Inflammatory macrophage (primary cell): Measurements from ENCODE around the gene IGLL1.
"Not testable (repeated sequence)": the region's sequence is repeated elsewhere in the genome, so short reads cannot be mapped to it uniquely, and the experiment has no call there.

Source experiments
- DNase-seq, 2 donors: peaks; one replicate each; pipeline ENCODE4 v3.0.0-alpha.2; 2020 to 2022

Gene IGLL1

DNA sequence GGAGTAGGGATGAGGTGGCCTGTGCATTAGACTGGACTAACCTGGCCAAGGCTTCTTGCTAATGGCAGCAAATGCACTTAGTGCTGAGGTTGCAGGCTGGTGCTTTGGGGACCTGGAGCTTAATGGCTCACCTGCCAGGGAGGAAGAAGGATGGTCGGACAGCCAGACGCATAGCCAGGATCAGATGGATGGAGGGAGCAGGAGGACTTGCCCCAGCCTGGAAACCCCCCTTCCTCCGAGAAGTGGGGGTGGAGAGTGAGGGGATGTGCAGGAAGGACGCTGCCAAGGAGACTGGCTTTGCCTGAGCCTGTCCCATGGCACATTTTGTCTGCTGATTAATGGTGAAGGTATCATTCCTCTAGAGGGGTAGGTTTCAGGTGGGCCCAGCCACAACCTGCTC, 17.9 kb downstream of the IGLL1 start:
- DNase-seq: no peak

DNA sequence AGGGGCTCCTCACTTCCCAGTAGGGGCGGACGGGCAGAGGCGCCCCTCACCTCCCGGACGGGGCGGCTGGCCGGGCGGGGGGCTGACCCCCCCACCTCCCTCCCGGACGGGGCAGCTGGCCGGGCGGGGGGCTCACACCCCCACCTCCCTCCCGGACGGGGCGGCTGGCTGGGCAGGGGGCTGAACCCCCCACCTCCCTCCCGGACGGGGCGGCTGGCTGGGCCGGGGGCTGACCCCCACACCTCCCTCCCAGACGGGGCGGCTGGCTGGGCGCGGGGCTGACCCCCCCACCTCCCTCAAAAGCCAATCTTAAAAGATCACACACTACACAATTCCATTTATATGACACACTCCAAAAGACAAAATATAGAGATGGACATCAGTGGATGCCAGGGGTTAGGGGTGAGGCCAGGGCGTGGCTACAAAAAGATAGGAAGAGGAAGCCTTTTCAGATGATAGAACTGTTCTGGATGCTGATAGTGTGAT, 19.0 kb downstream of the IGLL1 start:
- DNase-seq: not testable (repeated sequence)

DNA sequence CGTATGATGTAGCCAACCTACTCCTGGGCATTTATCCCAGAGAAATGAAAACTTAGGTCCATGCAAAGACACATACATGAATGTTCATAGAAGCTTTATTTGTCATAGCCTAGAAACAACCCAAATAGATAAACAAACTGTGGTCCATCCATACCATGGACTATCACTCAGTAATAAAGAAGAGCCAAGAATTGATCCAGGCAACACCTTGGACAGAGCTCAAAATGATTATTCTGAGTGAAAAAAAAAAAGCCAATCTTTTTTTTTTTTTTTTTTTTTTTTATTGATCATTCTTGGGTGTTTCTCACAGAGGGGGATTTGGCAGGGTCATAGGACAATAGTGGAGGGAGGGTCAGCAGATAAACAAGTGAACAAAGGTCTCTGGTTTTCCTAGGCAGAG, 19.9 kb downstream of the IGLL1 start:
- DNase-seq: not testable (repeated sequence)

DNA sequence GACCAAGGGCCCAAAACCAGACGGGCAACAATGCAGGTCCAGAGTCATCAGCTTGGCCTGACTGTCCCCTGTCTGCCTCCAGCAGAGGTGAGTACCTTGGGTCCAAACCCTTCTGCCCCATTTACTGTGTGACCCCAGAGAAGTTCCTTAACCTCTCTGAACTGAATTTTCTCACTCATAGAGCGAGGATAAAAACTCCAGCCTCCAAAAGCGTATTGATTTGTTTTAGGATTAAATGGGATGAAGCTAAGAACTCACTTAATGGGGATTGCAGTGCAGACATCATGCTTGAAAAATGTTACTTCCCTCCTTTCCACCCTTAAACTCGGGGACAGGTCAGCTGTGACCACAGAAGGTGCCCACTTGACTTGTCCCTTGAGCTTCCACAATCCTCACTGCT, 22.6 kb downstream of the IGLL1 start:
- DNase-seq: no peak

DNA sequence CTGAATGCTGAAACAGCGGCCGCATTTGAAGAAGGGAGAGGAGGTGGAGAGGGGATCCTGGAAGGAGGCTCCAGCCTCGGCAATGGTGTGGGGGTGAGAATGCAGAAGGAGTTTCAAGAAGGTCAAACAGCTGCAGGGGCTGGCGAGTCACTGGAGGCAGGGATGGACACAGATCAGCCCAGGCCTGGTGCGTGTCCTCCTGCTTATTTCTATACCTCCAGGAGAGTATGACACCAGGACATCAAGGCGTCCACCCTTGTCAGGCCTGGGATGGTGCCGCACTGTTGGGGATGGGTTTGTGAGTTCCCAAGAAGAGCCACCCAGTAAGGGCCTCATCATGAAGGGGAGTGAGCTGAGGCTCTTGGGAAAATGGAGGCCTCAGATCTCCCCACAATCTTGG, 23.1 kb downstream of the IGLL1 start:
- DNase-seq: no peak

DNA sequence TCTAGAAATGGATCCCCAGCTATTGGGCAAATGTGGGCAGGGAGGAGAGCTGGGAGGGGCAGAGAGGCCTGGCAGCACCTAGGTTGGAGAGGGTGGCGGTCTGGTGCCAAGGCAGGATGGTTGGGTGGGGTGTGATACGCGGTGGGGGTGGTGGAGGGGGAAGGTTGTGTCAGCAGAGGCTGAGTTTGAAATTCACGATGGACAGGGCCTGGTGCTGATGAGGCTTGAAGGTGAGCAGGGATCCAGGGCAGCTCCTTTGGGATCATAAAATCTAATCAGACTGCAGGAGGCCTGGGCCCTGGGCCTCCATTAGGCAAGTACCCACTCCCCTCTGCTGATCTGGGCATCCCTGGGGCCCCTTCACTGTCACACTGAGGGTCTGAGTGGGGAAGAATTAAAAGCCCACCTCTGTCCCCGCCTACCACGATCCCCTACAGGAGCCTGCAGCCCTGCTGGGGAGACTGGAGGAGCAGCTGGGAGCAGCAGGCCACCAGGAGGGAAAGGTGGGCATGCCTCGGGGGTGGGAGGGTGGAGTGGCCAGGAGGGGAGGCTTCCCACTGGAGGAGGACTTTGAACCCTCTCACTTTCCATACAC, 24.0 kb downstream of the IGLL1 start:
- DNase-seq: no peak

DNA sequence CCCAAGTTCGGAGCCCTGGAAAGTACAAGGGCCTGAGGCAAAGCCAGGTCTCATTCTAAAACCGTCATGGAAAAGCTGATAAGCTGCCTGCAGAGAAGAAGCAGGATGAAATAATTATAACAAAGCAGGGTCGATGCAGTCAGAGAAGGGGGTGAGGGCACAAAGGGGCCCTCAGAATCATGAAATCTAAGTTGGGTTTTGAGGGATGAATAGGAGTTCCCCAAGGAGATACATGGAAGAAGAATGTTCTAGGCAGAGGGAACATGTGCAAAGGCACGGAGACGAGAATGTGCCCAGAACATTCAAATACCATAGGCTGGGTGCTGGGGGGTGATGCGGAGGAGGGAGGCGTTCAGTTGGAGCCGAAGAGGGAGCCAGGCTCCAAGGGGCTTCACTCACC, 25.0 kb downstream of the IGLL1 start:
- no peak for DNase-seq

DNA sequence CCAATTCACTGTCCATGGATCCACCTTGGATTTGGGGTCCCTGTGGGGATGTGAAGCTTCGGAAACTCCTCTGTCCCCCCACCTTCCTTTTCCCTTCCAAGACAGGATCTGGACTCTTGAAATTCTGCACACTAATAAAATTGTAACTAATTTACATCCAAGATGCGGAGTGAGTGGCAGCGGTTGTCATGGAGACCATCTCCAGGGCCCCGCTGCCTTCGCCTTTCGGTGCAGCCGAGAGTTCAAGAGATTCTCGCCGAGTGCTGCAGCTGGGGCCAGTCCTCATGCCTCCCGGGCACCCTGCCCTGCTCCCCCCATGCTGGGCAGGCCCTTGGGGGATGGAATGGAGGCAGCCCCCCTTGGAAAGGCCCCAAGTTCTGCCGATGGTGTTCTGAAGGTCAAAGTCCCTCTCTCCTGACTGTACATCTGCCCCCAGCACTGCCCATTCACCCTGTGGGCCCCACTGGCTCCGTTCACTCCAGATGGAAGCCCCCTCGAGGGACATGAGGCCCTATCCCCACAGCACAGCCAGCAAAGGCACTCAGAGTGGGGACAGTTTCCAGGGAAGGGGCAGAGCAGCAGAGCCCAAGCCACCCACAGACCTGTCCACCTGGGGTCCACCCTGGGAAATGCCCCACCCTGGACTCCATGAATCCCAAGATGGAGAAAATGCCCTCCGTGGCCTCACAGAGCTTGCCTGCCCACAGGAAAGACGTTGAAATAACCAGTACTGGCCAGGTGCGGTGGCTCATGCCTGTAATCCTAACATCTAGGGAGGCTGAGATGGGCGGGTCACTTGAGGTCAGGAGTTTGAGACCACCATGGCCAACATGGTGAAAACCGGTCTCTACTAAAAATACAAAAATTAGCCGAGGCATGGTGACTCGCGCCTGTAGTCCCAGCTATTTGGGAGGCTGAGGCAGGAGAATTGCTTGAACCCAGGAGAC, 25.9 kb downstream of the IGLL1 start:
- DNase-seq: no peak

DNA sequence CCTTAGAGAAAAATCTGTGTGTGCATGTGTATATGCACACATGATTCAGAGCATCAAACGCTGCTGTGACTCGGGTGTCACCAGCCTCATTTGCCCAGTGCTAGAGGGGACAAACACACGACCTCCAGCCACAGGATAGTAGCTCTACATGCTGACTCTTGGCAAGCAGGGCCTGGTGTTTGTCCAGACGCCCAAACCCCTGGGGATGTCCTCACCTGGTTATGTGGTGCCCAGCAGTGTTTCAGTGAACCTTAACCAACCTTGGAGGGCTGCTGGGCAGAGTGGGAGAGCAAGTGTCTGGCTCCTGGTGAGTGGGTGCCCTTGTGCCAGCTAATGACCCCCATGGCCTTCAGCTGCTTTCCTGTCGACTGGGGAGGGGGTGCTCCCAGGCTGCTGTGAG, 26.7 kb downstream of the IGLL1 start:
- no peak for DNase-seq

DNA sequence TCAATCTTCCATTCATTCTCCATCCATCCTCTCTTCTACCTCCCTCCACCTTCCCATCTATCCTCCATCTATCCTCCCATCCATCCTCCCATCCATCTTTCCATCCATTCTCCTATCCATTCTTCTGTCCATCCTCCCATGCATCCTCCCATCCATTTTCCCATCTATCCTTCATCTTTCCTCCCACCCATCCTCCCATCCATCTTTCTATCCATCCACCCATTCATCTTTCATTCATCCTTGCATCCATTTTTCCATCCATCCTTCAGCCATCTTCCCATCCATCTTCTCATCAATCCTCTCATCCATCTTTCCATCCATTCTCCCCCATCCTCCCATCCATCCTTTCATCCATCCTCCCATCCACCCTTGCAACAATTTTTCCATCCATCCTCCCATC, 27.5 kb downstream of the IGLL1 start:
- no peak for DNase-seq

DNA sequence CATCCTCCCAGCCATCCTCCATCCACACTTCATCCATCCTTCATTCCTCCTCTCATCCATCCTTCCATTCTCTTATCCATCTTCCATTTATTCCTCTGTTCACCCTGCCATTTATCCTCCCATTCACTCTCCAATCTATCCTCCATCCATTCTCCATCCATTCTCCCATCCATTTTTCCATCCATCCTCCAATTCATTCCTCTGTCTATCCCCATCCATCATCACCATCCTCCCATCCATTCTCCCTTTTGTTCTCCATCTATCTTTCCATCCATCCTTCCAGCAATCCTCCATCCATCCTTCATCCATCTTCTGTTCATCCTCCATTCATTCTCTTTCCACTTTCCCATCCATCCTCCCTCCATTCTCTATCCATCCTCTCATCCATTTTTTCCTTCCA, 28.7 kb downstream of the IGLL1 start:
- DNase-seq: no peak

DNA sequence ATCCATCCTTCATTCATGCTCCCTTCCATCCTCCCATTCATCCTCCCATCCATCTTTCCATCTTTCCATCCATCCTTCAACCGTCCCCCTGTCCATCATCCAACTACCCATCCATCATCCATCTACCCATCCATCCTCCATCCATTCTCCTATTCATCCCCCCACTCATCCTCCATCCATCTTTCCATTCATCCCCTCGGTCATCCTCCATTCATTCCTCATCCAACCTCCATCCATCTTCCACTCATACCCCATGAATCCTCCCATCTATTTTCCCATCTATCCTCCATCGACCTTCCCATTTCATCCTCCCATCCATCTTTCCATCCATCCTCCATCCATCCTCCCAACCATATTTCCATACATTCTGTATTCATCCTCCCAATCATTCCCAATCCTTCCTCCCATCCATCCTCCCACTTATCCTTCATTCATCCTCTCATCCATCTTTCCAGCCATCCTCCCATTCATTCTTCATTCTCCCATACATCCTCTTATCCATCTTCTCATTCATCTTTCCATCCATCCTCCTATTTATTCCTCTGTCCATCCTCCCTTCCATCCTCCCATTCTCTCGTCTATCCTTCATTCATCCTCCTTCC, 29.9 kb downstream of the IGLL1 start:
- no peak for DNase-seq

DNA sequence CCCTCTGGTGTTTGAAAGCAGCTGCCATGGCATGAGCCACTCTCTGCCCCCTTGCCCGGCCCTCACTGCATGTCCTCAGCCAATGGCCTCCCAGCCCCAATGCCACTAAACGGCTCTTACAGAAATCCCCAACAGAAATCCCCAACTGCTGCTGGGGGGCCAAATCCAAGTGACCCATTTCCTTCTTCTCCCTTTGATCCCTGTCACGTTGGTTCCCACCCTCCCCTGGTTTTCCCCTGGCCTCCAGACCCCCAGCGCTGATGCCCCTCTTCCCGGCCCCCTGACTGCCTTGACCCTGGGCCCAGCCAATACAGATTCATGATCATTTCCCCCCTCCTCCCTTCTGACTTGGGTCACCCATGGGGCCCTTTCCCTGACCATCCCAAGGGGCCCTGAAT, 30.9 kb downstream of the IGLL1 start:
- DNase-seq: no peak

DNA sequence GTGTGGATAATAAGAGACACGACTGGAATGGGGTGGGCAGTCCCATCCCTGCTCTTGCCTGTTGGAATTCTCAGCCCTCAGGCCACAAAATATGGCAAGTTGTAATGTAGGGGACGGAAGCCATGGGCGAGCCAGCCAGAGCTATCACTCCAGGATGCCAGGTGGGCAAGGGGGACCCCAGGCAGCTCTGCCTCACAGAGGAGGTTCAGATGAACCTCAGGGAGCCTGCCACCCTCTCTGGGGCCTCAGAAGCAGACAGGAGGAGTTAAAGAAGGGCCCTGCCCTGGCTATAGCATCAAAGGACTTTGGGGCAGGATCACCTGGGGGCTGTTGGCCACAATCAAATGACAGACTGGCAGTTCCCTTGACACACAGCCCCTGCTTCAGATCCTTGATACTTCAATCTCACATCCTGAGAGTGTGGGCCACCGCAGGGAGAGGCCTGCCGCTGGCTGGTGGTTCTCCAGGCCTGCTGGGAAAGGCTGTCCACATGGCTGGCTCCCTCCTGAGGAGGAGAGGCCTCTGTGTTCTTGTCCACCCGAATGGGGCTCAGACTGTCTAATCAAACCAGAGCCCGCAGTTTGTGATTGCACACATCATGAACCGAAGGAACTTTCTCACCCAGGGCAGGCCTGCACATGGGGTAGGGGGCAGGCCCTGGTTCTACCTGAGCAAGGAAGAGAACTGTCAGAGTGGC, 31.4 kb downstream of the IGLL1 start:
- DNase-seq: no peak

DNA sequence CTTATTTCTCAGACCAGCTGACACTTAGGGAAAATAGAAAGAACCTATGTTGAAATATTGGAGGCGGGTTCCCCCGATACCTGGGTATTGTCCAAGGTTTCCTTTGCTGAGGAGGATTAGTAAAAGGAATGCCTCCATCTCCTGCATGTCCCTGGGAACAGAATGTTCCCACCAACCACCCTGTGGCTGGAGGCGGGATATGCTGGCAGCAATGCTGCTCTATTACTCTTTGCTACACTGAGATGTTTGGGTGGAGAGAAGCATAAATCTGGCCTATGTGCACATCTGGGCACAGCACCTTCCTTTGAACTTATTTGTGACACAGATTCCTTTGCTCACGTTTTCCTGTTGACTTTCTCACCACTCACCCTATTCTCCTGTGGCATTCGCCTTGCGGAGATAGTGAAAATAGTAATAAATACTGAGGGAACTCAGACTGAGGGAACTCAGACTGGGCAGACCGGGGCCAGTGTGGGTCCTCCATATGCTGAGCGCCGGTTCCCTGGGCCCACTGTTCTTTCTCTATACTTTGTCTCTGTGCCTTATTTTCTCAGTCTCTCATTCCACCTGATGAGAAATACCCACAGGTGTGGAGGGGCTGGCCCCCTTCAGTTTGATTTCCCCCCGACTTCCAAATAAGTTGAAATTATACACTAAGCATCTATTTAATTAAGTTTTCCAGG, 32.1 kb downstream of the IGLL1 start:
- DNase-seq: no peak

DNA sequence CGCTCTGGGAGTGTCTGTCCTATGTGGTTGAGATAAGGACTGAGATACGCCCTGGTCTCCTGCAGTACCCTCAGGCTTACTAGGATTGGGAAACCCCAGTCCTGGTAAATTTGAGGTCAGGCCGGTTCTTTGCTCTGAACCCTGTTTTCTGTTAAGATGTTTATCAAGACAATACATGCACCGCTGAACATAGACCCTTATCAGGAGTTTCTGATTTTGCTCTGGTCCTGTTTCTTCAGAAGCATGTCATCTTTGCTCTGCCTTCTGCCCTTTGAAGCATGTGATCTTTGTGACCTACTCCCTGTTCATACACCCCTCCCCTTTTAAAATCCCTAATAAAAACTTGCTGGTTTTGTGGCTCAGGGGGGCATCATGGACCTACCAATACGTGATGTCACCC, 32.7 kb downstream of the IGLL1 start:
- DNase-seq: not testable (repeated sequence)

DNA sequence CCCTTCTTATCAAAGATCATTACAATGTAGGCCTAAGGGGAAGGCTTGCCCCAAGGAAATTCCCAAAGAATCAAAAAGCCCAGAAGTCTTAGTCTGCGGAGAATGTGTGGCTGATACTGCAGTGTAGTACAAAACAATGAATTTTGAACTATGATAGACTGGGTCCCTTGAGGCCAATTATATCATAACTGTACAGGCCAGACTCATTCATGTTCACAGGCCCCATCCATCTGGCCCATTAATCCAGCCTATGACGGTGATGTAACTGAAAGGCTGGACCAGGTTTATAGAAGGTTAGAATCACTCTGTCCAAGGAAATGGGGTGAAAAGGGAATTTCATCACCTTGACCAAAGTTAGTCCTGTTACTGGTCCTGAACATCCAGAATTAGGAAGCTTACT, 35.2 kb downstream of the IGLL1 start:
- no peak for DNase-seq

DNA sequence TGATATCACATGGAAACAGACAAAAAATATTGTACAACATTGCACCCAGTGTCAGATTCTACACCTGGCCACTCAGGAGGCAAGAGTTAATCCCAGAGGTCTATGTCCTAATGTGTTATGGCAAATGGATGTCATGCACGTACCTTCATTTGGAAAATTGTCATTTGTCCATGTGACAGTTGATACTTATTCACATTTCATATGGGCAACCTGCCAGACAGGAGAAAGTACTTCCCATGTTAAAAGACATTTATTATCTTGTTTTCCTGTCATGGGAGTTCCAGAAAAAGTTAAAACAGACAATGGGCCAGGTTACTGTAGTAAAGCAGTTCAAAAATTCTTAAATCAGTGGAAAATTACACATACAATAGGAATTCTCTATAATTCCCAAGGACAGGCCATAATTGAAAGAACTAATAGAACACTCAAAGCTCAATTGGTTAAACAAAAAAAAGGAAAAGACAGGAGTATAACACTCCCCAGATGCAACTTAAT, 36.5 kb downstream of the IGLL1 start:
- DNase-seq: not testable (repeated sequence)

DNA sequence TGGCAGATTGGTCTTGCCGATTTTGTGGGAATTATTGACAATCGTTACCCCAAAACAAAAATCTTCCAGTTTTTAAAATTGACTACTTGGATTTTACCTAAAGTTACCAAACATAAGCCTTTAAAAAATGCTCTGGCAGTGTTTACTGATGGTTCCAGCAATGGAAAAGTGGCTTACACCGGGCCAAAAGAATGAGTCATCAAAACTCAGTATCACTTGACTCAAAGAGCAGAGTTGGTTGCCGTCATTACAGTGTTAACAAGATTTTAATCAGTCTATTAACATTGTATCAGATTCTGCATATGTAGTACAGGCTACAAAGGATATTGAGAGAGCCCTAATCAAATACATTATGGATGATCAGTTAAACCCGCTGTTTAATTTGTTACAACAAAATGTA, 37.2 kb downstream of the IGLL1 start:
- DNase-seq: no peak

DNA sequence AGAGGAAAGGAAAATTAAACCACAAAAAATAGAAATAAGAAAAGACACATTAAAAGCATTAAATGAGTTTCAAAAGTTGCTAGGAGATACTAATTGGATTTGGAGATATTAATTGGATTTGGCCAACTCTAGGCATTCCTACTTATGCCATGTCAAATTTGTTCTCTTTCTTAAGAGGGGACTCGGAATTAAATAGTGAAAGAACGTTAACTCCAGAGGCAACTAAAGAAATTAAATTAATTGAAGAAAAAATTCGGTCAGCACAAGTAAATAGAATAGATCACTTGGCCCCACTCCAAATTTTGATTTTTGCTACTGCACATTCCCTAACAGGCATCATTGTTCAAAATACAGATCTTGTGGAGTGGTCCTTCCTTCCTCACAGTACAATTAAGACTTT, 37.7 kb downstream of the IGLL1 start:
- not testable (repeated sequence) for DNase-seq

DNA sequence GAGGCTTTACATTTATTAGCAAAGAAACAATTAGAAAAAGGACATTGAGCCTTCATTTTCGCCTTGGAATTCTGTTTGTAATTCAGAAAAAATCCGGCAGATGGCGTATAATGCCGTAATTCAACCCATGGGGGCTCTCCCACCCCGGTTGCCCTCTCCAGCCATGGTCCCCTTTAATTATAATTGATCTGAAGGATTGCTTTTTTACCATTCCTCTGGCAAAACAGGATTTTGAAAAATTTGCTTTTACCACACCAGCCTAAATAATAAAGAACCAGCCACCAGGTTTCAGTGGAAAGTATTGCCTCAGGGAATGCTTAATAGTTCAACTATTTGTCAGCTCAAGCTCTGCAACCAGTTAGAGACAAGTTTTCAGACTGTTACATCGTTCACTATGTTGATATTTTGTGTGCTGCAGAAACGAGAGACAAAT, 38.2 kb downstream of the IGLL1 start:
- peak in 1 of 2 donors; percentile 15 for DNase-seq

DNA sequence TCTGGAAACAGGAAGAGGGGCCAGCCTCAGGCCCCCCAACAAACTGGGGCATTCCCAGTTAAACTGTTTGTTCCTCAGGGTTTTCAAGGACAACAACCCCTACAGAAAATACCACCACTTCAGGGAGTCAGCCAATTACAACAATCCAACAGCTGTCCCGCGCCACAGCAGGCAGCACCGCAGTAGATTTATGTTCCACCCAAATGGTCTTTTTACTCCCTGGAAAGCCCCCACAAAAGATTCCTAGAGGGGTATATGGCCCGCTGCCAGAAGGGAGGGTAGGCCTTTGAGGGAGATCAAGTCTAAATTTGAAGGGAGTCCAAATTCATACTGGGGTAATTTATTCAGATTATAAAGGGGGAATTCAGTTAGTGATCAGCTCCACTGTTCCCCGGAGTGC, 39.3 kb downstream of the IGLL1 start:
- DNase-seq: not testable (repeated sequence)
